PC-9 (cell line): ENCODE measurements around the gene NTF4.

Experiments used
- CTCF ChIP-seq: fragments of 200-600 bp; sonication (generic); conservative IDR thresholded peaks from 2 replicates; pipeline ENCODE4 v1.6.1; 2017; ENCODE audit warnings: mixed run types, antibody characterized with exemption, mild to moderate bottlenecking, moderate library complexity
- EZH2 ChIP-seq: fragments of 200-600 bp; sonication (generic); IDR thresholded peaks from 2 replicates; pipeline ENCODE4 v1.8.0; 2017; ENCODE audit warnings: antibody characterized with exemption, low read depth

- TF ChIP-seq CTCF, result no peak
- no peak for TF ChIP-seq EZH2
Measured at GRCh38 chr19:49020342-49020741, 44.3 kb downstream of the NTF4 start.
